GM23338 (cell line): ENCODE data around the gene KLK13. TPM values are rescaled to one million over a fixed set of nuclear protein-coding genes. Genes with fewer than 3 reads are reported as not detected.
A peak's percentile ranks its signal among the peaks of the same experiment; 100 is the strongest.

Experiments used
- ATAC-seq: fragments of 200-7000 bp; cut with Tn5 transposase; 3 replicates; pipeline ENCODE4 v1.9.1; 2020
- DNase-seq: peaks from one replicate; pipeline ENCODE4 v3.0.0-alpha.2; 2015; ENCODE audit warnings: low spot score
- H2AFZ ChIP-seq: fragments of 200-600 bp; sonication (generic); 2 replicates; pipeline ENCODE4 v1.8.0; 2016; ENCODE audit warnings: antibody characterized with exemption, mild to moderate bottlenecking, moderate library complexity
- H3F3A ChIP-seq: fragments of 200-600 bp; sonication (generic); replicated peaks from 2 replicates; pipeline ENCODE4 v1.8.0; 2017; ENCODE audit warnings: antibody characterized with exemption, mixed run types, low read depth
- H3K27ac ChIP-seq: fragments of 200-600 bp; sonication (generic); 2 replicates; pipeline ENCODE4 v1.6.1; 2016; ENCODE audit warnings: low read depth
- H3K27me3 ChIP-seq: fragments of 200-600 bp; sonication (generic); 2 replicates; pipeline ENCODE4 v1.8.0; 2016; ENCODE audit warnings: mild to moderate bottlenecking, mixed run types, moderate library complexity; ENCODE audit not compliant: insufficient read depth
- H3K36me3 ChIP-seq: fragments of 200-600 bp; sonication (generic); 2 replicates; pipeline ENCODE4 v1.8.0; 2016; ENCODE audit warnings: mild to moderate bottlenecking; ENCODE audit not compliant: insufficient read depth
- H3K4me1 ChIP-seq: fragments of 200-600 bp; sonication (generic); 2 replicates; pipeline ENCODE4 v1.8.0; 2016; ENCODE audit warnings: mild to moderate bottlenecking, moderate library complexity; ENCODE audit not compliant: insufficient read depth
- H3K4me2 ChIP-seq: fragments of 200-600 bp; sonication (generic); 2 replicates; pipeline ENCODE4 v1.7.1; 2017; ENCODE audit warnings: mixed run types
- H3K4me3 ChIP-seq: fragments of 200-600 bp; sonication (generic); 2 replicates; pipeline ENCODE4 v1.6.1; 2016; ENCODE audit warnings: mixed run types
- H3K79me2 ChIP-seq: fragments of 200-600 bp; sonication (generic); replicated peaks from 2 replicates; pipeline ENCODE4 v1.8.0; 2017; ENCODE audit warnings: mild to moderate bottlenecking; ENCODE audit not compliant: insufficient read depth
- H3K9me2 ChIP-seq: fragments of 200-600 bp; sonication (generic); 2 replicates; pipeline ENCODE4 v1.8.0; 2017; ENCODE audit not compliant: insufficient read depth
- H4K20me1 ChIP-seq: fragments of 200-600 bp; sonication (generic); replicated peaks from 2 replicates; pipeline ENCODE4 v1.8.0; 2017; ENCODE audit warnings: mild to moderate bottlenecking; ENCODE audit not compliant: insufficient read depth
- H3K27ac Mint-ChIP-seq: 2 replicates; pipeline ENCODE4 v1.8.0; 2020; ENCODE audit warnings: inconsistent platforms, mild to moderate bottlenecking, moderate library complexity, mixed read lengths
- H3K27me3 Mint-ChIP-seq: 3 replicates; pipeline ENCODE4 v1.8.0; 2022; ENCODE audit warnings: low read depth, mild to moderate bottlenecking, moderate library complexity, mixed read lengths, inconsistent platforms; ENCODE audit not compliant: insufficient read depth, poor library complexity
- H3K36me3 Mint-ChIP-seq: 3 replicates; pipeline ENCODE4 v1.8.0; 2021; ENCODE audit warnings: low read depth, mild to moderate bottlenecking, inconsistent platforms, moderate library complexity, mixed read lengths
- H3K4me1 Mint-ChIP-seq: 3 replicates; pipeline ENCODE4 v1.8.0; 2020; ENCODE audit warnings: mild to moderate bottlenecking, inconsistent platforms, mixed read lengths
- H3K4me3 Mint-ChIP-seq: 3 replicates; pipeline ENCODE4 v1.8.0; 2021; ENCODE audit warnings: moderate library complexity, mild to moderate bottlenecking, inconsistent platforms, mixed read lengths
- H3K9me3 Mint-ChIP-seq: 3 replicates; pipeline ENCODE4 v1.8.0; 2020; ENCODE audit warnings: moderate library complexity, mild to moderate bottlenecking, inconsistent platforms, mixed read lengths
- CTCF ChIP-seq, 2 experiments: fragments of 200-600 bp in 1 of 2; sonication (generic) in 1 of 2; conservative IDR thresholded peaks; 2 replicates each; pipeline versions ENCODE4 v1.5.1 to v1.6.1; 2016 to 2017; ENCODE audit warnings: antibody characterized with exemption in 2 of 2, low read depth in 2 of 2, mild to moderate bottlenecking in 2 of 2, moderate library complexity in 1 of 2
- EZH2phosphoT487 ChIP-seq: fragments of 200-600 bp; sonication (generic); IDR thresholded peaks from one replicate; pipeline ENCODE4 v1.8.1; 2018; ENCODE audit warnings: antibody characterized with exemption; ENCODE audit not compliant: unreplicated experiment
- JUNB ChIP-seq: IDR thresholded peaks from one replicate; pipeline ENCODE4 v1.6.1; 2016; ENCODE audit warnings: antibody characterized with exemption; ENCODE audit not compliant: unreplicated experiment
- POLR2AphosphoS5 ChIP-seq: IDR thresholded peaks from 2 replicates; pipeline ENCODE4 v1.6.1; 2016; ENCODE audit warnings: antibody characterized with exemption, low read depth
- ZNF114 ChIP-seq: fragments of 250-450 bp; sonication (Bioruptor Pico); IDR thresholded peaks from 2 replicates; pipeline ENCODE4 v1.5.0; 2020; ENCODE audit warnings: mild to moderate bottlenecking, moderate library complexity
- ZNF331 ChIP-seq: fragments of 250-450 bp; sonication (Bioruptor Pico); IDR thresholded peaks from 2 replicates; pipeline ENCODE4 v1.5.0; 2020; ENCODE audit warnings: low read depth, mild to moderate bottlenecking, moderate library complexity
- polyA plus RNA-seq: library from polyadenylated mRNA; unstranded; fragments of >200 nt; fragmentation: Nextera tagmentation; extraction: Ambion mirVana; gene quantifications from 2 replicates; pipeline ENCODE4 v1.2.1, GENCODE V29; 2016
- total RNA-seq: library from RNA; depleted of rRNA; stranded (reverse); fragments of >200 nt; shearing (Covaris generic); gene quantifications from 2 replicates; pipeline ENCODE4 v1.2.3, GENCODE V29; 2014

Gene KLK13
- total and polyA plus RNA-seq, 2 experiments from 2014 or later, result 4.5 to 5.7 TPM

- Mint-ChIP-seq H3K4me1 (peaks cover 24% of the 10 kb centered on the region), H3K36me3 (peaks cover 2% of the 10 kb centered on the region; the same call in 1 of the 3 replicates), H3K27me3 (peaks cover 15% of the 10 kb centered on the region), H3K27ac (no peak overlapping the region; the same call in 1 of the 2 replicates), H3K4me3 (no peak overlapping the region; the same call in 2 of the 3 replicates), H3K9me3 (peaks cover 3% of the 10 kb centered on the region; the same call in 1 of the 3 replicates)
- no peak overlapping the region for H3K27ac ChIP-seq
- no peak overlapping the region for H3K4me3 ChIP-seq
- no peaks in the 10 kb centered on the region for H3K9me2 ChIP-seq
- H3K4me1 ChIP-seq, result peaks cover 11% of the 10 kb centered on the region
- H3K79me2 ChIP-seq, result no peaks in the 10 kb centered on the region
- H3K36me3 ChIP-seq, result no peaks in the 10 kb centered on the region
- H3K27me3 ChIP-seq, result no peaks in the 10 kb centered on the region; the same call in 1 of the 2 replicates
- no peak overlapping the region for H2AFZ ChIP-seq
- ATAC-seq (peak; percentile 50), DNase-seq (peak; percentile 77)
- TF ChIP-seq CTCF (conservative IDR thresholded peaks at IDR 0.05; ENCODE audit: low read depth in 2 of 2), result peak; percentile 78 to 84
- TF ChIP-seq ZNF331, result no peak
- H3K4me2 ChIP-seq, result 0 out of 2 replicates have a peak overlapping the region, but pooled peaks have one; percentile 39
- H4K20me1 ChIP-seq, result no peaks in the 10 kb centered on the region
- peaks cover 5% of the 10 kb centered on the region; the same call in 1 of the 2 replicates for H3F3A ChIP-seq
These were observed 29.9 kb upstream of the KLK13 start for GRCh38 chr19:51094696-51095279.

GRCh38 chr19:51093510-51094345 lies 28.8 kb upstream of the KLK13 start:
- H3K4me1 Mint-ChIP-seq, result peaks cover 24% of the 10 kb centered on the region
- Histone ChIP-seq H3K36me3 (no peaks in the 10 kb centered on the region), H3K4me2 (no peak overlapping the region), H2AFZ (no peak overlapping the region), H3K27ac (no peak overlapping the region), H3F3A (peaks cover 5% of the 10 kb centered on the region; the same call in 1 of the 2 replicates), H3K4me1 (peaks cover 5% of the 10 kb centered on the region; the same call in 1 of the 2 replicates), H3K27me3 (no peaks in the 10 kb centered on the region; the same call in 1 of the 2 replicates), H3K9me2 (no peaks in the 10 kb centered on the region), H3K79me2 (no peaks in the 10 kb centered on the region), H3K4me3 (no peak overlapping the region), H4K20me1 (no peaks in the 10 kb centered on the region)
- ATAC-seq (no peak), DNase-seq (no peak)
- H3K27ac Mint-ChIP-seq, result no peak overlapping the region
- H3K4me3 Mint-ChIP-seq, result no peak overlapping the region; the same call in 2 of the 3 replicates
- no peaks in the 10 kb centered on the region for H3K9me3 Mint-ChIP-seq
- TF ChIP-seq POLR2AphosphoS5, result no peak
- no peak for TF ChIP-seq ZNF114 (CRISPR knock-in tag)
- no peak for TF ChIP-seq EZH2phosphoT487
- no peak for TF ChIP-seq JUNB
- H3K36me3 Mint-ChIP-seq, result no peaks in the 10 kb centered on the region; the same call in 2 of the 3 replicates
- peaks cover 16% of the 10 kb centered on the region for H3K27me3 Mint-ChIP-seq
